ENCODE results near the gene HEBP1. TPM values are rescaled to one million over a fixed set of nuclear protein-coding genes. Genes with fewer than 3 reads are reported as not detected.
A peak's percentile ranks its signal among the peaks of the same experiment; 100 is the strongest.

Gene HEBP1
- total RNA-seq, 1 donor from 2014 or later = 72.7 TPM

DNA sequence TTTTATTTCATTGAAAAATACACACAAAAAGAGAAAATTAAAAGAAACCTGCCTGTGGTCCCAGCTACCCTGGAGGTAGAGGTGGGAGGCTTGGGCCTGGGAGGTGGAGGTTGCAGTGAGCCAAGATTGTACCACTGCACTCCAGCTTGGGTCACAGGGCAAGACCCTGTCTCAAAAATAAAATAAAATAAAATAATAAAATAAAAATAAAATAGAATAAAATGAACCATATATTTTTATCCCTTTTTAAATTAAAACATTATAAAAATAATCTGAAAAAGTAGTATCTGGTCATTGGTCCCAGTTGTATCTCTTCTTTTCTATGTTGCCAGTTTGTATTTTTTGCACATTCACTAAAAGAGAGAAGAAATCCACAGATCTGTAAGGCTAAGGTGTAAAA lies 27.4 kb upstream of the HEBP1 start:
- H3K27me3 ChIP-seq (ENCODE audit: low read depth) = no peaks in the 10 kb centered on the region
- no peak overlapping the region for H3K27ac ChIP-seq
- intact Hi-C loops (cut with DNase I) = no loop called here
- H3K9me3 ChIP-seq = no peaks in the 10 kb centered on the region
- DNase-seq = no peak
- TF ChIP-seq, protein P1, sequence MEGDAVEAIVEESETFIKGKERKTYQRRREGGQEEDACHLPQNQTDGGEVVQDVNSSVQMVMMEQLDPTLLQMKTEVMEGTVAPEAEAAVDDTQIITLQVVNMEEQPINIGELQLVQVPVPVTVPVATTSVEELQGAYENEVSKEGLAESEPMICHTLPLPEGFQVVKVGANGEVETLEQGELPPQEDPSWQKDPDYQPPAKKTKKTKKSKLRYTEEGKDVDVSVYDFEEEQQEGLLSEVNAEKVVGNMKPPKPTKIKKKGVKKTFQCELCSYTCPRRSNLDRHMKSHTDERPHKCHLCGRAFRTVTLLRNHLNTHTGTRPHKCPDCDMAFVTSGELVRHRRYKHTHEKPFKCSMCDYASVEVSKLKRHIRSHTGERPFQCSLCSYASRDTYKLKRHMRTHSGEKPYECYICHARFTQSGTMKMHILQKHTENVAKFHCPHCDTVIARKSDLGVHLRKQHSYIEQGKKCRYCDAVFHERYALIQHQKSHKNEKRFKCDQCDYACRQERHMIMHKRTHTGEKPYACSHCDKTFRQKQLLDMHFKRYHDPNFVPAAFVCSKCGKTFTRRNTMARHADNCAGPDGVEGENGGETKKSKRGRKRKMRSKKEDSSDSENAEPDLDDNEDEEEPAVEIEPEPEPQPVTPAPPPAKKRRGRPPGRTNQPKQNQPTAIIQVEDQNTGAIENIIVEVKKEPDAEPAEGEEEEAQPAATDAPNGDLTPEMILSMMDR (IDR thresholded peaks at IDR 0.05) = no peak
- no peak for ATAC-seq
- no peaks in the 10 kb centered on the region for H3K36me3 ChIP-seq
- no peaks in the 10 kb centered on the region for H3K4me1 ChIP-seq
- H3K4me3 ChIP-seq = no peak overlapping the region

DNA sequence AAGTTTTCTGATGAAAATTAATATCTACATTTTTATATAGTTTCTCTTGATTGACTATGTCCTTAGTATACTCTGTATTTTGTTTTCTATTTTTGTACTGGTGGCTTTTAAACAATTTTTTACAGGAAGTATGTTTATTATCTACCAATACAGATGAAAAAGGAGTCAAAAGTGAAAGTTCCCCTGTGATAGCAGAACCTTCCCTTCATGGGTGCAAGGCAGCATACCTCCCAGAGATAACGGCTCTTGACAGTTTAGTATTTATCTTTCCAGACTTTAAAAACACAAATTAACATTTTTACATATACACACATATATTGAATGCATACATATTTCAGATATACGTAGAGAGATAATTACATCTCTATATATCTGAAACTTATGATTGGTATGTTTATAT lies 27.0 kb upstream of the HEBP1 start:
- Histone ChIP-seq H3K27me3 (ENCODE audit: low read depth) (no peaks in the 10 kb centered on the region), H3K36me3 (no peaks in the 10 kb centered on the region), H3K4me3 (no peak overlapping the region), H3K9me3 (no peaks in the 10 kb centered on the region), H3K27ac (no peak overlapping the region), H3K4me1 (no peaks in the 10 kb centered on the region)
- ATAC-seq (no peak), DNase-seq (no peak)
- TF ChIP-seq, protein P1 (IDR thresholded peaks at IDR 0.05) = no peak
- intact Hi-C loops (cut with DNase I) = no loop called here

DNA sequence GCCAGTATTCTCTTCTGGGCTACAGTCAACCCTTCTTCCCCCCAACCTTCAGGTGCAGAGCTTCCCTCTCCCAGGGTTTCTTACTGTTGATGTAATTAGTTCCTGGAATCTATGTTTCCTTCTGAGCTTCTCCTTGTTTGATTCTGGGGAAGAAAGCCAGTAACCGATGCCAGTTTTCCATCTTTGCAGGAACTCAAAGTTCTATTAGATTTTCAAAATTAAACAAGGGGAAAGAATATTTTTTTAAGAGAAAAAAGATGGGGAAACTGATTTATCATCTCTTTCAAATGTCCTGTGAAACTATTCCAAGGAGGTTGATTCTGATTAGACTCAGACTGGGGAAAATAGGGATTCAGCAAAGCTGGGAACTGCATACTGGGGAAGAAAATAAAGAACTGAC lies 26.2 kb upstream of the HEBP1 start:
- Histone ChIP-seq H3K27me3 (ENCODE audit: low read depth) (no peaks in the 10 kb centered on the region), H3K9me3 (no peaks in the 10 kb centered on the region), H3K27ac (no peak overlapping the region), H3K36me3 (no peaks in the 10 kb centered on the region), H3K4me3 (no peak overlapping the region), H3K4me1 (no peaks in the 10 kb centered on the region)
- intact Hi-C loops (cut with DNase I) = no loop called here
- TF ChIP-seq, protein P1 (IDR thresholded peaks at IDR 0.05) = no peak
- DNase-seq (no peak), ATAC-seq (no peak)

DNA sequence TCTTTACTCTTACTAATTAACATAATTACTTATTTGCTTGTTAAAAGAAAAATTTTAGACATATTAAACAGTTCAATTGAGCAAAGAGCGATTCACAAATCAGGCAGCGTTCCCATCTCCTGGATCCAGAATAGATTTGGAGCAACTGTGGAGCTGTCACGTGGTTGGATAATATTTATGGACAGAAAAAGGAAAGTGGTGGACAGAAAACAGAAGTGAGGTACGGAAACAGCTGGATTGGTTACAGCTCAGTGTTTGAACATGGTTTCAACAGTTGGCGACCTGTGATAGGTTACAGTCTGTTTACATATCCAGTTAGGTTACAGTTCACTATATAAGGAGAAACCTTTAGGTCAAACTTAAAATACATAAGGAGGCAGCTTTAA lies 24.5 kb upstream of the HEBP1 start:
- Histone ChIP-seq H3K27ac (no peak overlapping the region), H3K4me1 (no peaks in the 10 kb centered on the region), H3K9me3 (no peaks in the 10 kb centered on the region), H3K27me3 (ENCODE audit: low read depth) (no peaks in the 10 kb centered on the region), H3K4me3 (no peak overlapping the region), H3K36me3 (no peaks in the 10 kb centered on the region)
- ATAC-seq = no peak
- TF ChIP-seq, protein P1 (IDR thresholded peaks at IDR 0.05) = no peak
- DNase-seq = no peak
- intact Hi-C loops (cut with DNase I) = no loop called here

DNA sequence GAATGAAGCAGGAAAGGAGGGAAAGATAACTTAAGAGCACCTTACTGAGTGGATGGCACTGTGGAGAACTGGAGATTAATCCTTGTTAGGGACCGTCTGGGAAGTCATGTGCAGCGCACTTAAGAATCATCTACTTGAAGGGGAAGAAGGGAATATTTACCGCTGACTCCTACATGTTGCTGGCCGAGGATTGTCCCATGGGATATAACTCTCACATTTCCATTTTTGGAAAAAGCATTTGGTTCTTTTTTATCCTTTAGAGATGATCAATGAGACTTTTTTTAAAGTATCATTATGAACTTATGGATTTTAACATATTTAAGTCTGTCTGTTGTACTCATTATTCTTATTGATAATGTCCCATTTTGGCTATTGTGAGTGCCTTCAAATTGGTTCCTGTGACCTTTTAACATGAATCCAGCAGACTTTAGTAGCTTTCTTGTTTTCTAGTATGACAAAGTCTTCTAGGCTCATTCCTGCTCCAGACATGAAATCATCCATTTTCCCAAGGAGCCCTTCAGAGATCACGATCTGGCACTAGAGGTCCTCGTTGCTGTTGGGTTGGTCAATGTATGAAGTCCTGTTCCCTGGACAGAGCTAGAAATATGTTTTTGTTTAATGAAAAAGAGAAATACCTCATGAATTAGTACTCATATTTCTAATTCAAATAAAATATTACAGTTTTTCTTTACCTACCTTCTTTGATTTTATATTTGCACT lies 23.9 kb upstream of the HEBP1 start:
- Histone ChIP-seq H3K27ac (no peak overlapping the region), H3K4me3 (no peak overlapping the region), H3K27me3 (ENCODE audit: low read depth) (no peaks in the 10 kb centered on the region), H3K9me3 (no peaks in the 10 kb centered on the region), H3K4me1 (no peaks in the 10 kb centered on the region), H3K36me3 (no peaks in the 10 kb centered on the region)
- DNase-seq (no peak), ATAC-seq (peak in 1 of 2 donors; percentile 74)
- TF ChIP-seq, protein P1 (IDR thresholded peaks at IDR 0.05) = no peak
- intact Hi-C loops (cut with DNase I) = no loop called here

Data from lower lobe of right lung (tissue), 2 donors.